ENCODE measurements around the gene FBP2. TPM values are rescaled to one million over a fixed set of nuclear protein-coding genes. Genes with fewer than 3 reads are reported as not detected.

Gene FBP2
- total and polyA plus RNA-seq, 2 donors (not counting 1 experiment from before 2014, with no cell fraction given) = not detected

DNA sequence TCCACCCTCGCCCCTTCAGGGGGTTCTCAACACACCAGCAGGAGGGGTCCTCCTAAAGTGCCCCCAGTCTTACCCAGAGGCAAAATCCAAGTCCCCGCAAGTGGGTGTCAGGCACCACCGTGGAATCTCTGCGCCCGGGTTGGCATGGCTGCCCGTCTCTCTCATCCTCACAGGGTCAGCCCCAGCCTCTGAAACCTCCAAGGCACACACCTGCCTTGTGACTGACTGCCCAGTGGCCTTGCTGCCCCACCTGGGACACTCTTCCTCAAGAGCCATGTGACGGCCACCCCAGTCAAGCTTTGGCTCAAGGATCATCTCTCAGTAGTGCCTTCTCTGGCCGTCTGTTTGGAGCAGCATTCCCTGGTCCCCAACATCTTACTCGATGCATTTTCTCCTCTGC is 4.9 kb downstream of the FBP2 start:
- Histone ChIP-seq H3K4me1 (ENCODE audit: control insufficient read depth in 2 of 2, insufficient read depth in 2 of 2, low read length in 2 of 2) (peaks cover 0 to 3% of the 10 kb centered on the region in 2 donors), H3K4me2 (replicated peaks; ENCODE audit: low read depth, low read length, poor library complexity, severe bottlenecking) (no peak overlapping the region), H4K20me1 (ENCODE audit: control insufficient read depth, insufficient read depth, low read length, poor library complexity, severe bottlenecking) (no peaks in the 10 kb centered on the region), H3K4me3 (ENCODE audit: control extremely low read depth in 1 of 5, extremely low read depth in 1 of 5, insufficient read depth in 1 of 5, low read depth in 2 of 5, low read length in 4 of 5) (no peak overlapping the region), H3K9me3 (ENCODE audit: control extremely low read depth in 1 of 3, control insufficient read depth in 2 of 3, insufficient read depth in 1 of 3, low read length in 2 of 3) (no peaks in the 10 kb centered on the region), H3K9ac (ENCODE audit: low read length) (no peak overlapping the region), H3K27me3 (replicated peaks in 1 of 4; ENCODE audit: control extremely low read depth in 1 of 4, control insufficient read depth in 3 of 4, insufficient read depth in 4 of 4, low read length in 3 of 4) (no peaks in the 10 kb centered on the region), H2AFZ (ENCODE audit: insufficient read depth, low read depth, low read length, poor library complexity, severe bottlenecking) (no peak overlapping the region), H3K79me2 (ENCODE audit: control insufficient read depth, insufficient read depth, low read length) (no peaks in the 10 kb centered on the region), H3K27ac (ENCODE audit: low read length in 2 of 2) (no peak overlapping the region), H3K36me3 (replicated peaks in 1 of 2; ENCODE audit: control extremely low read depth in 1 of 2, control insufficient read depth in 1 of 2, extremely low read depth in 1 of 2, insufficient read depth in 2 of 2, low read length in 1 of 2) (no peaks in the 10 kb centered on the region)
- intact Hi-C loops (cut with micrococcal nuclease) = no loop called here
- no peak for DNase-seq
- ChIA-PET CTCF (no interaction called here), POLR2A (no interaction called here)
- no peak overlapping the region for H3K27ac Mint-ChIP-seq
- no peak for TF ChIP-seq EZH2 (IDR thresholded peaks at IDR 0.05; ENCODE audit: borderline replicate concordance, insufficient read depth, low read depth, low read length, poor library complexity, severe bottlenecking)
- TF ChIP-seq, protein P1, sequence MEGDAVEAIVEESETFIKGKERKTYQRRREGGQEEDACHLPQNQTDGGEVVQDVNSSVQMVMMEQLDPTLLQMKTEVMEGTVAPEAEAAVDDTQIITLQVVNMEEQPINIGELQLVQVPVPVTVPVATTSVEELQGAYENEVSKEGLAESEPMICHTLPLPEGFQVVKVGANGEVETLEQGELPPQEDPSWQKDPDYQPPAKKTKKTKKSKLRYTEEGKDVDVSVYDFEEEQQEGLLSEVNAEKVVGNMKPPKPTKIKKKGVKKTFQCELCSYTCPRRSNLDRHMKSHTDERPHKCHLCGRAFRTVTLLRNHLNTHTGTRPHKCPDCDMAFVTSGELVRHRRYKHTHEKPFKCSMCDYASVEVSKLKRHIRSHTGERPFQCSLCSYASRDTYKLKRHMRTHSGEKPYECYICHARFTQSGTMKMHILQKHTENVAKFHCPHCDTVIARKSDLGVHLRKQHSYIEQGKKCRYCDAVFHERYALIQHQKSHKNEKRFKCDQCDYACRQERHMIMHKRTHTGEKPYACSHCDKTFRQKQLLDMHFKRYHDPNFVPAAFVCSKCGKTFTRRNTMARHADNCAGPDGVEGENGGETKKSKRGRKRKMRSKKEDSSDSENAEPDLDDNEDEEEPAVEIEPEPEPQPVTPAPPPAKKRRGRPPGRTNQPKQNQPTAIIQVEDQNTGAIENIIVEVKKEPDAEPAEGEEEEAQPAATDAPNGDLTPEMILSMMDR (IDR thresholded peaks at IDR 0.05) = no peak
- no peak overlapping the region for H3K4me3 Mint-ChIP-seq
- peaks cover 8% of the 10 kb centered on the region for H3K4me1 Mint-ChIP-seq
- H3K9me3 Mint-ChIP-seq (ENCODE audit: insufficient read depth) = no peaks in the 10 kb centered on the region
- WGBS (ENCODE audit: insufficient coverage) = 86% methylated on average over 8 of the region's 9 CpGs
- no peak for ATAC-seq (ENCODE audit: low read depth)
- peaks cover 20% of the 10 kb centered on the region for H3K27me3 Mint-ChIP-seq

DNA sequence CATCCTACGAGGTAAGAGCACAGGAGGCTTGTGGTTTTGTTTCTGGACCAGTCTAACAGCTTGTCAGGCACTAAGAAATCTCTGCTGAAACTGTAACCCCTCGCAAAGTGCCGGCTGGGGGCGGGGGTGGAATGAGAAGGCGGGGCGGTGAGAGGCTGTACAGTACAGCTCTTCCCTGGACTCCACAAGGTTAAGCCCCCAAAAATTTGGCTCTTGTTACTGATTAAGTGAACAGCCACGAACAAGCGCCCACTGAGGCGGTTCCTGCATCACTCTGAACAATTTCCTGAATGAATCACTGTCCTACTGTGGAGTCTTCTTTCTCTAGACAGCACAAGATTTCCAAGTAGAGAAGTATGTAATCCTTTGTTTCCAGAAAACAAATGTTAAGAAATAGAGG is 6.8 kb downstream of the FBP2 start:
- no peak for ATAC-seq (ENCODE audit: low read depth)
- Histone ChIP-seq H3K4me3 (ENCODE audit: control extremely low read depth in 1 of 5, extremely low read depth in 1 of 5, insufficient read depth in 1 of 5, low read depth in 2 of 5, low read length in 4 of 5) (no peak overlapping the region), H3K79me2 (ENCODE audit: control insufficient read depth, insufficient read depth, low read length) (no peaks in the 10 kb centered on the region), H3K9me3 (ENCODE audit: control extremely low read depth in 1 of 3, control insufficient read depth in 2 of 3, insufficient read depth in 1 of 3, low read length in 2 of 3) (no peaks in the 10 kb centered on the region), H3K27me3 (replicated peaks in 1 of 4; ENCODE audit: control extremely low read depth in 1 of 4, control insufficient read depth in 3 of 4, insufficient read depth in 4 of 4, low read length in 3 of 4) (no peaks in the 10 kb centered on the region), H3K27ac (ENCODE audit: low read length in 2 of 2) (no peak overlapping the region), H3K4me1 (ENCODE audit: control insufficient read depth in 2 of 2, insufficient read depth in 2 of 2, low read length in 2 of 2) (peaks cover 0 to 3% of the 10 kb centered on the region in 2 donors), H3K36me3 (replicated peaks in 1 of 2; ENCODE audit: control extremely low read depth in 1 of 2, control insufficient read depth in 1 of 2, extremely low read depth in 1 of 2, insufficient read depth in 2 of 2, low read length in 1 of 2) (no peaks in the 10 kb centered on the region), H3K4me2 (replicated peaks; ENCODE audit: low read depth, low read length, poor library complexity, severe bottlenecking) (peak overlapping the region; percentile 9), H4K20me1 (ENCODE audit: control insufficient read depth, insufficient read depth, low read length, poor library complexity, severe bottlenecking) (no peaks in the 10 kb centered on the region), H3K9ac (ENCODE audit: low read length) (no peak overlapping the region), H2AFZ (ENCODE audit: insufficient read depth, low read depth, low read length, poor library complexity, severe bottlenecking) (peak overlapping the region; percentile 26)
- H3K27me3 Mint-ChIP-seq = peaks cover 16% of the 10 kb centered on the region
- H3K27ac Mint-ChIP-seq = no peak overlapping the region
- intact Hi-C loops (cut with micrococcal nuclease) = no loop called here
- peaks cover 8% of the 10 kb centered on the region for H3K4me1 Mint-ChIP-seq
- TF ChIP-seq, protein P1 (IDR thresholded peaks at IDR 0.05) = no peak
- TF ChIP-seq EZH2 (IDR thresholded peaks at IDR 0.05; ENCODE audit: borderline replicate concordance, insufficient read depth, low read depth, low read length, poor library complexity, severe bottlenecking) = no peak
- DNase-seq = no peak
- WGBS (ENCODE audit: insufficient coverage) = 79% methylated on average over 7 of the region's 9 CpGs
- no peaks in the 10 kb centered on the region for H3K9me3 Mint-ChIP-seq (ENCODE audit: insufficient read depth)
- H3K4me3 Mint-ChIP-seq = peak overlapping the region; percentile 42
- ChIA-PET POLR2A (no interaction called here), CTCF (interaction anchor here (1.0 kb wide), 1 partner anchor 17 kb away, joined by 3 read pairs; no protein-coding TSS in a partner anchor)

Measured in B cell (primary cell).